Epithelial cell of esophagus (primary cell): Measurements from ENCODE around the gene ZNF154.

Source experiments
- DNase-seq: peaks from one replicate; pipeline ENCODE4 v3.0.0; 2010; ENCODE audit warnings: low read depth
- H3K4me3 ChIP-seq: 2 replicates; pipeline ENCODE4 v1.5.1; 2011; ENCODE audit warnings: mild to moderate bottlenecking, low read length, control low read depth
- CTCF ChIP-seq: IDR thresholded peaks from 2 replicates; pipeline ENCODE4 v1.5.1; 2011; ENCODE audit warnings: low read depth, mild to moderate bottlenecking, low read length, control low read depth, inconsistent platforms; ENCODE audit not compliant: insufficient read depth; ENCODE audit errors: missing control alignments

The ZNF154 gene

GRCh38 chr19:57686727-57687126 is 22.3 kb downstream of the ZNF154 start:
- no peak for TF ChIP-seq CTCF
- DNase-seq: no peak
- H3K4me3 ChIP-seq: no peak overlapping the region

- no peak for TF ChIP-seq CTCF
- no peak for DNase-seq
- peak overlapping the region; percentile 99 for H3K4me3 ChIP-seq
Measured at GRCh38 chr19:57682226-57682766, 26.7 kb downstream of the ZNF154 start.

GRCh38 chr19:57675881-57676280 is 33.1 kb downstream of the ZNF154 start:
- no peak overlapping the region for H3K4me3 ChIP-seq
- DNase-seq: no peak
- TF ChIP-seq CTCF: no peak

- DNase-seq: no peak
- TF ChIP-seq CTCF: no peak
- H3K4me3 ChIP-seq: no peak overlapping the region
Measured at GRCh38 chr19:57672466-57672865, 36.5 kb downstream of the ZNF154 start.

- no peak for TF ChIP-seq CTCF
- DNase-seq: no peak
- no peak overlapping the region for H3K4me3 ChIP-seq
Measured at GRCh38 chr19:57671124-57671895, 37.7 kb downstream of the ZNF154 start.

- no peak for TF ChIP-seq CTCF
- no peak within 1 kb of the TSS for H3K4me3 ChIP-seq
- no peak for DNase-seq
Measured at GRCh38 chr19:57668635-57669034, 40.4 kb downstream of the ZNF154 start, which contains the start of gene ZSCAN4. Gene ZSCAN4, plus strand, starts transcription at chr19:57668935. Its CDS starts 7,211 bp downstream, at chr19:57676146.
